HEK293 (cell line): ENCODE measurements around the gene TRAF2.
A peak's percentile ranks its signal among the peaks of the same experiment; 100 is the strongest.

Experiments used
- CTCF ChIA-PET: fragments of 350-600 bp; formaldehyde crosslinking; extraction: SDS; loops from one replicate; lab custom pipeline; 2021; ENCODE audit warnings: antibody characterized with exemption; lab: Yijun Ruan, JAX
- POLR2A ChIA-PET: fragments of 300-600 bp; formaldehyde crosslinking; extraction: SDS; loops from one replicate; lab custom pipeline; 2020; ENCODE audit warnings: antibody characterized with exemption, inconsistent platforms; lab: Yijun Ruan, JAX
- H3K27ac ChIP-seq: fragments of 200-500 bp; sonication (Bioruptor generic); 2 replicates; pipeline ENCODE4 v1.5.1; 2014; ENCODE audit warnings: low read depth, low read length, control low read depth, inconsistent platforms; ENCODE audit errors: extremely low read depth
- H3K36me3 ChIP-seq, 2 experiments: fragments of 200-500 bp in 1 of 2; sonication (Bioruptor generic) in 1 of 2; 1 replicate in 1 of 2; 2 replicates in 1 of 2; pipeline ENCODE4 v1.5.1; 2014 to 2017; ENCODE audit warnings: inconsistent platforms in 2 of 2, low read length in 2 of 2; ENCODE audit not compliant: control insufficient read depth in 2 of 2, insufficient read depth in 1 of 2
- H3K4me1 ChIP-seq: fragments of 200-500 bp; sonication (Bioruptor generic); 2 replicates; pipeline ENCODE4 v1.5.1; 2014; ENCODE audit warnings: mild to moderate bottlenecking, low read length, inconsistent platforms; ENCODE audit not compliant: control insufficient read depth, insufficient read depth
- H3K4me3 ChIP-seq: 2 replicates; pipeline ENCODE4 v1.5.1; 2011; ENCODE audit warnings: low read depth, mild to moderate bottlenecking, control low read depth, low read length, moderate library complexity
- H3K9me3 ChIP-seq: fragments of 200-500 bp; sonication (Bioruptor generic); 2 replicates; pipeline ENCODE4 v1.5.1; 2014; ENCODE audit warnings: low read depth, low read length, inconsistent platforms; ENCODE audit not compliant: control insufficient read depth, insufficient read depth
- HOXD13 ChIP-seq: sonication (generic); formaldehyde crosslinking; IDR thresholded peaks from 2 replicates; pipeline ENCODE4 v1.8.0; 2022; ENCODE audit warnings: missing genetic modification reagents, borderline replicate concordance
- KLF10 ChIP-seq: fragments of 450-650 bp; IDR thresholded peaks from 2 replicates; pipeline ENCODE4 v1.5.1; 2018; ENCODE audit warnings: missing biosample characterization, mild to moderate bottlenecking, missing genetic modification characterization
- PRDM1 ChIP-seq: fragments of 450-650 bp; formaldehyde crosslinking; IDR thresholded peaks from 2 replicates; pipeline ENCODE4; 2016; ENCODE audit warnings: missing biosample characterization, missing genetic modification characterization
- TRIM28 ChIP-seq: IDR thresholded peaks from 2 replicates; pipeline ENCODE4 v1.6.1; 2011; ENCODE audit warnings: low read length, control low read depth, borderline replicate concordance
- ZBTB21 ChIP-seq: fragments of 450-650 bp; formaldehyde crosslinking; IDR thresholded peaks from 2 replicates; pipeline ENCODE4 v1.5.1; 2017; ENCODE audit warnings: missing biosample characterization, missing genetic modification characterization
- ZEB2 ChIP-seq: fragments of 450-650 bp; formaldehyde crosslinking; IDR thresholded peaks from 2 replicates; pipeline ENCODE4 v1.5.1; 2016; ENCODE audit warnings: missing biosample characterization, missing genetic modification characterization
- ZFHX2 ChIP-seq: fragments of 450-650 bp; formaldehyde crosslinking; conservative IDR thresholded peaks from 2 replicates; pipeline ENCODE4 v1.5.1; 2016; ENCODE audit warnings: missing biosample characterization, missing genetic modification characterization
- ZNF133 ChIP-seq: fragments of 450-650 bp; formaldehyde crosslinking; IDR thresholded peaks from 2 replicates; pipeline ENCODE4 v1.5.1; 2016; ENCODE audit warnings: missing biosample characterization, missing genetic modification characterization
- ZNF2 ChIP-seq: fragments of 450-650 bp; formaldehyde crosslinking; IDR thresholded peaks from 2 replicates; pipeline ENCODE4 v1.5.1; 2016; ENCODE audit warnings: missing biosample characterization, missing genetic modification characterization
- ZNF26 ChIP-seq: fragments of 450-650 bp; formaldehyde crosslinking; IDR thresholded peaks from 2 replicates; pipeline ENCODE4 v1.5.1; 2016; ENCODE audit warnings: missing biosample characterization, missing genetic modification characterization
- ZNF292 ChIP-seq: fragments of 450-650 bp; formaldehyde crosslinking; IDR thresholded peaks from 2 replicates; pipeline ENCODE4 v1.5.1; 2016; ENCODE audit warnings: low read depth, missing biosample characterization, missing genetic modification characterization, borderline replicate concordance
- ZNF302 ChIP-seq: fragments of 450-650 bp; formaldehyde crosslinking; IDR thresholded peaks from 2 replicates; pipeline ENCODE4 v1.5.1; 2016; ENCODE audit warnings: missing biosample characterization, missing genetic modification characterization, low read depth
- ZNF350 ChIP-seq: fragments of 450-650 bp; formaldehyde crosslinking; IDR thresholded peaks from 2 replicates; pipeline ENCODE4 v1.5.0; 2017; ENCODE audit warnings: missing biosample characterization, mild to moderate bottlenecking, missing genetic modification characterization
- ZNF501 ChIP-seq: fragments of 450-650 bp; formaldehyde crosslinking; IDR thresholded peaks from 2 replicates; pipeline ENCODE4 v1.5.1; 2016; ENCODE audit warnings: missing biosample characterization, missing genetic modification characterization
- ZNF510 ChIP-seq: fragments of 450-650 bp; formaldehyde crosslinking; IDR thresholded peaks from 2 replicates; pipeline ENCODE4 v1.5.1; 2018; ENCODE audit warnings: mild to moderate bottlenecking, missing genetic modification characterization, missing biosample characterization; ENCODE audit not compliant: insufficient replicate concordance
- ZNF560 ChIP-seq: fragments of 450-650 bp; formaldehyde crosslinking; IDR thresholded peaks from 2 replicates; pipeline ENCODE4 v1.5.1; 2017; ENCODE audit warnings: missing biosample characterization, missing genetic modification characterization, borderline replicate concordance
- ZNF707 ChIP-seq: fragments of 450-650 bp; formaldehyde crosslinking; IDR thresholded peaks from 2 replicates; pipeline ENCODE4 v1.5.1; 2016; ENCODE audit warnings: missing biosample characterization, missing genetic modification characterization
- ZNF777 ChIP-seq: fragments of 450-650 bp; formaldehyde crosslinking; IDR thresholded peaks from 2 replicates; pipeline ENCODE4 v1.5.1; 2017; ENCODE audit warnings: missing biosample characterization, missing genetic modification characterization, borderline replicate concordance
- ZNF792 ChIP-seq: fragments of 450-650 bp; formaldehyde crosslinking; IDR thresholded peaks from 2 replicates; pipeline ENCODE4 v1.5.1; 2016; ENCODE audit warnings: missing biosample characterization, missing genetic modification characterization
- ZSCAN23 ChIP-seq: fragments of 450-650 bp; formaldehyde crosslinking; IDR thresholded peaks from 2 replicates; pipeline ENCODE4 v1.5.1; 2016; ENCODE audit warnings: missing biosample characterization, missing genetic modification characterization
- TF ChIP-seq, protein P1 (sequence below): sonication (generic); formaldehyde crosslinking; IDR thresholded peaks from 2 replicates; pipeline ENCODE4 v1.8.1; 2022; ENCODE audit warnings: mild to moderate bottlenecking, moderate library complexity, missing genetic modification reagents
- TF ChIP-seq, protein P2 (sequence below): fragments of 450-650 bp; formaldehyde crosslinking; conservative IDR thresholded peaks from 2 replicates; pipeline ENCODE4 v1.5.1; 2016; ENCODE audit warnings: low read depth, missing biosample characterization, missing genetic modification characterization
- TF ChIP-seq, protein P3 (sequence below): fragments of 450-650 bp; formaldehyde crosslinking; IDR thresholded peaks from 2 replicates; pipeline ENCODE4 v1.5.1; 2016; ENCODE audit warnings: missing biosample characterization, missing genetic modification characterization
- TF ChIP-seq, protein P4 (sequence below): fragments of 450-650 bp; formaldehyde crosslinking; IDR thresholded peaks from 2 replicates; pipeline ENCODE4 v1.5.1; 2017; ENCODE audit warnings: missing biosample characterization, missing genetic modification characterization

Gene TRAF2

GRCh38 chr9:136854113-136854841 is 32.0 kb upstream of the TRAF2 start (continued):
- TF ChIP-seq ZNF560 (tag by site-specific recombination) (no peak), ZFHX2 (peak; percentile 47), TRIM28 (no peak), ZBTB21 (no peak), ZNF292 (no peak), KLF10 (tag by site-specific recombination) (peak; percentile 56), ZNF792 (tag by site-specific recombination) (no peak), ZEB2 (tag by site-specific recombination) (no peak), ZSCAN23 (tag by site-specific recombination) (no peak), ZNF510 (tag by site-specific recombination) (no peak), HOXD13 (CRISPR knock-in tag) (no peak), ZNF26 (tag by site-specific recombination) (no peak), ZNF133 (tag by site-specific recombination) (no peak), ZNF302 (tag by site-specific recombination) (no peak)
- TF ChIP-seq, protein P1, sequence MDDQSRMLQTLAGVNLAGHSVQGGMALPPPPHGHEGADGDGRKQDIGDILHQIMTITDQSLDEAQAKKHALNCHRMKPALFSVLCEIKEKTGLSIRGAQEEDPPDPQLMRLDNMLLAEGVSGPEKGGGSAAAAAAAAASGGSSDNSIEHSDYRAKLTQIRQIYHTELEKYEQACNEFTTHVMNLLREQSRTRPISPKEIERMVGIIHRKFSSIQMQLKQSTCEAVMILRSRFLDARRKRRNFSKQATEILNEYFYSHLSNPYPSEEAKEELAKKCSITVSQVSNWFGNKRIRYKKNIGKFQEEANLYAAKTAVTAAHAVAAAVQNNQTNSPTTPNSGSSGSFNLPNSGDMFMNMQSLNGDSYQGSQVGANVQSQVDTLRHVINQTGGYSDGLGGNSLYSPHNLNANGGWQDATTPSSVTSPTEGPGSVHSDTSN, result no peak

GRCh38 chr9:136854842-136855460 is 31.4 kb upstream of the TRAF2 start:
- CTCF ChIA-PET, result no interaction called here

DNA sequence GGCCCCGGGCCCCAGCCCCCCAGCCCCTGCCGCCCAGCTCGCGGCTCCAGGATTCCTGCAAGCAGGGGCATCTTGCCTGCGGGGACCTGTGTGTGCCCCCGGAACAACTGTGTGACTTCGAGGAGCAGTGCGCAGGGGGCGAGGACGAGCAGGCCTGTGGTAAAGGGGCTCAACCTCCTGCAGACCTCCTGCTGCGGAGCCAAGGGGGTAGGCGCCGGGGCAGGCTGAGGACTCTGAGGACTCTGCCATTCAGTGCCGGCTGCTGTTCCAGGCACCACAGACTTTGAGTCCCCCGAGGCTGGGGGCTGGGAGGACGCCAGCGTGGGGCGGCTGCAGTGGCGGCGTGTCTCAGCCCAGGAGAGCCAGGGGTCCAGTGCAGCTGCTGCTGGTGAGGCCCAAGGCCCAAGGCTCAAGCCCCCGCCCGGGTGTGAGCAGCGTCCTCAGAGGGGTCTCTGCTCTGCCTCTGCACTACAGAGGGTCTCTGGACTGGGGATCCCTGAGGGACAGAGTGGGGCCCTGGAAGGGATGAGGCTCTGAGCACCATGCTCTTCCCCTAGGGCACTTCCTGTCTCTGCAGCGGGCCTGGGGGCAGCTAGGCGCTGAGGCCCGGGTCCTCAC is 30.7 kb upstream of the TRAF2 start:
- POLR2A ChIA-PET, result interaction anchor here (0.6 to 1.3 kb wide), 2 partner anchors 11 to 1225 kb away, joined by 3 to 5 read pairs; partner anchors contain the start of gene EDF1
- TF ChIP-seq, protein P2, sequence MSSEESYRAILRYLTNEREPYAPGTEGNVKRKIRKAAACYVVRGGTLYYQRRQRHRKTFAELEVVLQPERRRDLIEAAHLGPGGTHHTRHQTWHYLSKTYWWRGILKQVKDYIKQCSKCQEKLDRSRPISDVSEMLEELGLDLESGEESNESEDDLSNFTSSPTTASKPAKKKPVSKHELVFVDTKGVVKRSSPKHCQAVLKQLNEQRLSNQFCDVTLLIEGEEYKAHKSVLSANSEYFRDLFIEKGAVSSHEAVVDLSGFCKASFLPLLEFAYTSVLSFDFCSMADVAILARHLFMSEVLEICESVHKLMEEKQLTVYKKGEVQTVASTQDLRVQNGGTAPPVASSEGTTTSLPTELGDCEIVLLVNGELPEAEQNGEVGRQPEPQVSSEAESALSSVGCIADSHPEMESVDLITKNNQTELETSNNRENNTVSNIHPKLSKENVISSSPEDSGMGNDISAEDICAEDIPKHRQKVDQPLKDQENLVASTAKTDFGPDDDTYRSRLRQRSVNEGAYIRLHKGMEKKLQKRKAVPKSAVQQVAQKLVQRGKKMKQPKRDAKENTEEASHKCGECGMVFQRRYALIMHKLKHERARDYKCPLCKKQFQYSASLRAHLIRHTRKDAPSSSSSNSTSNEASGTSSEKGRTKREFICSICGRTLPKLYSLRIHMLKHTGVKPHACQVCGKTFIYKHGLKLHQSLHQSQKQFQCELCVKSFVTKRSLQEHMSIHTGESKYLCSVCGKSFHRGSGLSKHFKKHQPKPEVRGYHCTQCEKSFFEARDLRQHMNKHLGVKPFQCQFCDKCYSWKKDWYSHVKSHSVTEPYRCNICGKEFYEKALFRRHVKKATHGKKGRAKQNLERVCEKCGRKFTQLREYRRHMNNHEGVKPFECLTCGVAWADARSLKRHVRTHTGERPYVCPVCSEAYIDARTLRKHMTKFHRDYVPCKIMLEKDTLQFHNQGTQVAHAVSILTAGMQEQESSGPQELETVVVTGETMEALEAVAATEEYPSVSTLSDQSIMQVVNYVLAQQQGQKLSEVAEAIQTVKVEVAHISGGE (tag by site-specific recombination), result no peak
- TF ChIP-seq ZNF501 (tag by site-specific recombination), result no peak
- no peak for TF ChIP-seq ZNF350 (tag by site-specific recombination)
- TF ChIP-seq, protein P3, sequence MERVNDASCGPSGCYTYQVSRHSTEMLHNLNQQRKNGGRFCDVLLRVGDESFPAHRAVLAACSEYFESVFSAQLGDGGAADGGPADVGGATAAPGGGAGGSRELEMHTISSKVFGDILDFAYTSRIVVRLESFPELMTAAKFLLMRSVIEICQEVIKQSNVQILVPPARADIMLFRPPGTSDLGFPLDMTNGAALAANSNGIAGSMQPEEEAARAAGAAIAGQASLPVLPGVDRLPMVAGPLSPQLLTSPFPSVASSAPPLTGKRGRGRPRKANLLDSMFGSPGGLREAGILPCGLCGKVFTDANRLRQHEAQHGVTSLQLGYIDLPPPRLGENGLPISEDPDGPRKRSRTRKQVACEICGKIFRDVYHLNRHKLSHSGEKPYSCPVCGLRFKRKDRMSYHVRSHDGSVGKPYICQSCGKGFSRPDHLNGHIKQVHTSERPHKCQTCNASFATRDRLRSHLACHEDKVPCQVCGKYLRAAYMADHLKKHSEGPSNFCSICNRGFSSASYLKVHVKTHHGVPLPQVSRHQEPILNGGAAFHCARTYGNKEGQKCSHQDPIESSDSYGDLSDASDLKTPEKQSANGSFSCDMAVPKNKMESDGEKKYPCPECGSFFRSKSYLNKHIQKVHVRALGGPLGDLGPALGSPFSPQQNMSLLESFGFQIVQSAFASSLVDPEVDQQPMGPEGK (tag by site-specific recombination), result peak; percentile 32; the same call in 1 of the 2 replicates

More at GRCh38 chr9:136854842-136855460, 31.4 kb upstream of the TRAF2 start:
- Histone ChIP-seq H3K27ac (no peak overlapping the region), H3K9me3 (no peaks in the 10 kb centered on the region), H3K36me3 (peaks cover 0 to 45% of the 10 kb centered on the region in 2 experiments; a peak in 1 of 3 replicates), H3K4me3 (no peak overlapping the region), H3K4me1 (0 out of 2 replicates have a peak, but pooled peaks cover 2% of the 10 kb centered on the region)
- TF ChIP-seq ZNF777 (tag by site-specific recombination) (no peak), ZNF2 (tag by site-specific recombination) (no peak), ZNF350 (tag by site-specific recombination) (no peak), PRDM1 (tag by site-specific recombination) (no peak), ZNF133 (tag by site-specific recombination) (no peak), ZNF707 (tag by site-specific recombination) (no peak)
- TF ChIP-seq, protein P4, sequence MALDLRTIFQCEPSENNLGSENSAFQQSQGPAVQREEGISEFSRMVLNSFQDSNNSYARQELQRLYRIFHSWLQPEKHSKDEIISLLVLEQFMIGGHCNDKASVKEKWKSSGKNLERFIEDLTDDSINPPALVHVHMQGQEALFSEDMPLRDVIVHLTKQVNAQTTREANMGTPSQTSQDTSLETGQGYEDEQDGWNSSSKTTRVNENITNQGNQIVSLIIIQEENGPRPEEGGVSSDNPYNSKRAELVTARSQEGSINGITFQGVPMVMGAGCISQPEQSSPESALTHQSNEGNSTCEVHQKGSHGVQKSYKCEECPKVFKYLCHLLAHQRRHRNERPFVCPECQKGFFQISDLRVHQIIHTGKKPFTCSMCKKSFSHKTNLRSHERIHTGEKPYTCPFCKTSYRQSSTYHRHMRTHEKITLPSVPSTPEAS (tag by site-specific recombination), result no peak
- POLR2A ChIA-PET, result interaction anchor here (0.6 to 1.3 kb wide), 2 partner anchors 11 to 1226 kb away, joined by 3 to 5 read pairs; partner anchors contain the start of gene EDF1

More for the DNA sequence above, 30.7 kb upstream of the TRAF2 start:
- no peak overlapping the region for H3K27ac ChIP-seq
- H3K4me1 ChIP-seq, result no peaks in the 10 kb centered on the region
- H3K9me3 ChIP-seq, result no peaks in the 10 kb centered on the region
- no peak overlapping the region for H3K4me3 ChIP-seq
- H3K36me3 ChIP-seq, result peaks cover 0 to 43% of the 10 kb centered on the region in 2 experiments; a peak in 1 of 3 replicates
- CTCF ChIA-PET, result no interaction called here
